ENCODE data around the gene TRPT1. TPM values are rescaled to one million over a fixed set of nuclear protein-coding genes. Genes with fewer than 3 reads are reported as not detected.

The TRPT1 gene
- total and polyA plus RNA-seq, 9 of the 15 experiments (the other 6 are each of a cell fraction or from before 2014, with no cell fraction given): 4.6 to 41.7 (median 23.1) TPM

GRCh38 chr11:64258356-64258755, 32.4 kb upstream of the TRPT1 start:
- H3K36me3 ChIP-seq (ENCODE audit: control insufficient read depth, insufficient read depth, low read length): peaks cover 92% of the 10 kb centered on the region
- peaks cover 6% of the 10 kb centered on the region for H3K79me2 ChIP-seq (ENCODE audit: control insufficient read depth, insufficient read depth, low read length)
- H3K4me1 ChIP-seq (replicated peaks in 1 of 2; ENCODE audit: control insufficient read depth in 2 of 2, insufficient read depth in 2 of 2, low read length in 2 of 2): peaks cover 0 to 53% of the 10 kb centered on the region in 2 experiments; a peak in 3 of 5 replicates
- FAIRE-seq: no peak
- POLR2A ChIA-PET: interaction anchor here (0.9 to 4.4 kb wide), 3 partner anchors 11 to 17 kb away, joined by 3 to 43 read pairs (median 5); partner anchors contain the start of genes FKBP2 and PPP1R14B
- BruUV-seq (replicated peaks): no TSS peak
- no peaks in the 10 kb centered on the region for H3K9me1 ChIP-seq (ENCODE audit: control insufficient read depth, insufficient read depth, low read length)
- no peak overlapping the region; a peak in 1 of 4 replicates for H3K9ac ChIP-seq (ENCODE audit: insufficient read depth in 1 of 2, low read depth in 2 of 2, low read length in 2 of 2)
- no peak for DNase-seq (ENCODE audit: extremely low read depth in 1 of 4, low spot score in 3 of 4)
- in situ Hi-C loops (cut with MboI): no loop called here
- no peak overlapping the region for H2AFZ ChIP-seq (ENCODE audit: low read depth, low read length)
- ATAC-seq: no peak
- no peak for TF ChIP-seq ETV1 (tag; conservative IDR thresholded peaks at IDR 0.05; ENCODE audit: low read depth)
- TF ChIP-seq NFIC (IDR thresholded peaks at IDR 0.05): no peak
- no peak for TF ChIP-seq RAD51 (IDR thresholded peaks at IDR 0.05; ENCODE audit: borderline replicate concordance, low read depth)
- TF ChIP-seq ASH1L (IDR thresholded peaks at IDR 0.05; ENCODE audit: borderline replicate concordance, low read depth, partially characterized antibody): no peak
- no peak for TF ChIP-seq USF1 (CRISPR knock-in tag; IDR thresholded peaks at IDR 0.05)
- TF ChIP-seq ESRRB (CRISPR knock-in tag; IDR thresholded peaks at IDR 0.05; ENCODE audit: borderline replicate concordance): no peak
- no peak for TF ChIP-seq FOXO4 (CRISPR knock-in tag; IDR thresholded peaks at IDR 0.05)
- no peak for TF ChIP-seq YBX1 (IDR thresholded peaks at IDR 0.05)
- no peak for TF ChIP-seq DIDO1 (tag; IDR thresholded peaks at IDR 0.05; ENCODE audit: low read depth)
- no peak for TF ChIP-seq PYGO2 (tag; IDR thresholded peaks at IDR 0.05)
- TF ChIP-seq MED1 (CRISPR knock-in tag; IDR thresholded peaks at IDR 0.05; ENCODE audit: borderline replicate concordance): no peak
- no peak for TF ChIP-seq CHCHD3 (CRISPR knock-in tag; IDR thresholded peaks at IDR 0.05)
- TF ChIP-seq HNRNPUL1 (IDR thresholded peaks at IDR 0.05; ENCODE audit: low read length): no peak
- no peak for TF ChIP-seq CGGBP1 (CRISPR knock-in tag; IDR thresholded peaks at IDR 0.05)
- TF ChIP-seq RFX7 (CRISPR knock-in tag; IDR thresholded peaks at IDR 0.05): no peak
- no peak for TF ChIP-seq SNRNP70 (optimal IDR thresholded peaks at IDR 0.05; ENCODE audit: low read depth, low read length)
- no peak for TF ChIP-seq NFE2L1 (tag; IDR thresholded peaks at IDR 0.05; ENCODE audit: borderline replicate concordance, low read depth)
- TF ChIP-seq KLF13 (tag; IDR thresholded peaks at IDR 0.05; ENCODE audit: borderline replicate concordance, low read depth): no peak
- TF ChIP-seq DPF2 (IDR thresholded peaks at IDR 0.05): no peak
- TF ChIP-seq POLR3A (IDR thresholded peaks at IDR 0.05; ENCODE audit: borderline replicate concordance, extremely low read depth, insufficient read depth, insufficient read length): no peak
- H3K4me2 ChIP-seq (ENCODE audit: insufficient read depth, low read length): no peak overlapping the region
- H3K4me3 ChIP-seq: no peak overlapping the region
- no peaks in the 10 kb centered on the region for H3K27me3 ChIP-seq (ENCODE audit: control insufficient read depth in 2 of 2, insufficient read depth in 2 of 2, low read length in 2 of 2)
- intact Hi-C loops (cut with micrococcal nuclease): no loop called here
- no peak overlapping the region for H3K27ac ChIP-seq (ENCODE audit: extremely low read depth, low read depth, low read length)
- CTCF ChIA-PET (ENCODE audit: low intra/inter-chr PET ratio): no interaction called here
- WGBS (ENCODE audit: insufficient coverage, low coverage, missing lambda C conversion rate): 88% methylated on average over 20 of the region's 24 CpGs
- H4K20me1 ChIP-seq (replicated peaks; ENCODE audit: control insufficient read depth, insufficient read depth, low read length): peaks cover 4% of the 10 kb centered on the region; the same call in 1 of the 2 replicates
- no peaks in the 10 kb centered on the region for H3K9me3 ChIP-seq (replicated peaks; ENCODE audit: control insufficient read depth, insufficient read depth, low read depth, low read length)
